Measurements from ENCODE around the gene MPPED1. TPM values are rescaled to one million over a fixed set of nuclear protein-coding genes. Genes with fewer than 3 reads are reported as not detected.

The MPPED1 gene
- polyA plus RNA-seq, 4 donors = 0.01 to 1.4 (median 0.40) TPM; not detected in 1

- WGBS, 3 donors = 82 to 88% (median 87%) methylated on average over 31 of the region's 31 CpGs
- Histone ChIP-seq H3K4me3 (ENCODE audit: low read depth in 1 of 3, low read length in 3 of 3) (no peak overlapping the region), H3K36me3 (ENCODE audit: control insufficient read depth in 3 of 3, insufficient read depth in 2 of 3, low read depth in 1 of 3, low read length in 3 of 3) (no peaks in the 10 kb centered on the region), H3K9me3 (ENCODE audit: control insufficient read depth in 2 of 2, insufficient read depth in 1 of 2, low read depth in 1 of 2, low read length in 1 of 2) (peaks cover 0 to 4% of the 10 kb centered on the region in 2 donors), H3K27ac (ENCODE audit: low read depth in 1 of 3, low read length in 2 of 3) (no peak overlapping the region), H3K27me3 (ENCODE audit: control insufficient read depth in 3 of 3, insufficient read depth in 3 of 3, low read length in 3 of 3) (no peaks in the 10 kb centered on the region), H3K4me1 (ENCODE audit: control insufficient read depth in 3 of 3, insufficient read depth in 2 of 3, low read depth in 1 of 3, low read length in 2 of 3) (no peaks in the 10 kb centered on the region)
- DNase-seq (no peak), FAIRE-seq (no peak)
Measured at GRCh38 chr22:43539572-43540528, 128.0 kb downstream of the MPPED1 start.

DNA sequence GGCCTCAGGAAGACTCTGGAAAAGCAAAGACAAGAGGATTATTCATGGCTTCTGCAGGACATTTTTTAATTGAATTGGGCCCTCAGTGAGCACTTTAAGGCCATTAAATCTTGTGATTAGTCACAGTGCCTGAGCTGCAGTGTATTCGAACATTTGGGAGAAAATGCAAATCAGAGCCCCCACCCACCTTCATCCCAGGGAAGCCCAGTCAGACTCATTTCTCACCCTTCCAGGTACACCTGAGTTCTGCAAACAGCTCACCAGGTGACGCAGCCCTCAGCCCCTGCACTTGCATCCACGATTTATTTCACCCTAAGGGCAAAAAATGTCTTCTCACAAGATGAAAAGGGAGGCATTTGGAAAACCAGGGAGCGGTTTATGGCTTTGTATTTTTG lies 128.7 kb downstream of the MPPED1 start:
- 62 to 76% (median 70%) methylated on average over 4 of the region's 4 CpGs for WGBS, 3 donors
- DNase-seq = no peak
- H3K4me3 ChIP-seq (ENCODE audit: low read depth in 1 of 3, low read length in 3 of 3) = no peak overlapping the region
- H3K36me3 ChIP-seq (ENCODE audit: control insufficient read depth in 3 of 3, insufficient read depth in 2 of 3, low read depth in 1 of 3, low read length in 3 of 3) = no peaks in the 10 kb centered on the region
- no peaks in the 10 kb centered on the region for H3K4me1 ChIP-seq (ENCODE audit: control insufficient read depth in 3 of 3, insufficient read depth in 2 of 3, low read depth in 1 of 3, low read length in 2 of 3)
- H3K27me3 ChIP-seq (ENCODE audit: control insufficient read depth in 3 of 3, insufficient read depth in 3 of 3, low read length in 3 of 3) = no peaks in the 10 kb centered on the region
- FAIRE-seq = no peak
- no peak overlapping the region for H3K27ac ChIP-seq (ENCODE audit: low read depth in 1 of 3, low read length in 2 of 3)
- H3K9me3 ChIP-seq (ENCODE audit: control insufficient read depth in 2 of 2, insufficient read depth in 1 of 2, low read depth in 1 of 2, low read length in 1 of 2) = peaks cover 0 to 4% of the 10 kb centered on the region in 2 donors

- Histone ChIP-seq H3K27ac (ENCODE audit: low read depth in 1 of 3, low read length in 2 of 3) (no peak overlapping the region), H3K27me3 (ENCODE audit: control insufficient read depth in 3 of 3, insufficient read depth in 3 of 3, low read length in 3 of 3) (no peaks in the 10 kb centered on the region), H3K36me3 (ENCODE audit: control insufficient read depth in 3 of 3, insufficient read depth in 2 of 3, low read depth in 1 of 3, low read length in 3 of 3) (no peaks in the 10 kb centered on the region), H3K4me1 (ENCODE audit: control insufficient read depth in 3 of 3, insufficient read depth in 2 of 3, low read depth in 1 of 3, low read length in 2 of 3) (no peaks in the 10 kb centered on the region), H3K9me3 (ENCODE audit: control insufficient read depth in 2 of 2, insufficient read depth in 1 of 2, low read depth in 1 of 2, low read length in 1 of 2) (peaks cover 0 to 4% of the 10 kb centered on the region in 2 donors), H3K4me3 (ENCODE audit: low read depth in 1 of 3, low read length in 3 of 3) (no peak overlapping the region)
- FAIRE-seq = no peak
- WGBS, 3 donors = 85 to 88% (median 87%) methylated on average over 6 of the region's 6 CpGs
- no peak for DNase-seq
Measured at GRCh38 chr22:43541022-43541421, 129.2 kb downstream of the MPPED1 start.

DNA sequence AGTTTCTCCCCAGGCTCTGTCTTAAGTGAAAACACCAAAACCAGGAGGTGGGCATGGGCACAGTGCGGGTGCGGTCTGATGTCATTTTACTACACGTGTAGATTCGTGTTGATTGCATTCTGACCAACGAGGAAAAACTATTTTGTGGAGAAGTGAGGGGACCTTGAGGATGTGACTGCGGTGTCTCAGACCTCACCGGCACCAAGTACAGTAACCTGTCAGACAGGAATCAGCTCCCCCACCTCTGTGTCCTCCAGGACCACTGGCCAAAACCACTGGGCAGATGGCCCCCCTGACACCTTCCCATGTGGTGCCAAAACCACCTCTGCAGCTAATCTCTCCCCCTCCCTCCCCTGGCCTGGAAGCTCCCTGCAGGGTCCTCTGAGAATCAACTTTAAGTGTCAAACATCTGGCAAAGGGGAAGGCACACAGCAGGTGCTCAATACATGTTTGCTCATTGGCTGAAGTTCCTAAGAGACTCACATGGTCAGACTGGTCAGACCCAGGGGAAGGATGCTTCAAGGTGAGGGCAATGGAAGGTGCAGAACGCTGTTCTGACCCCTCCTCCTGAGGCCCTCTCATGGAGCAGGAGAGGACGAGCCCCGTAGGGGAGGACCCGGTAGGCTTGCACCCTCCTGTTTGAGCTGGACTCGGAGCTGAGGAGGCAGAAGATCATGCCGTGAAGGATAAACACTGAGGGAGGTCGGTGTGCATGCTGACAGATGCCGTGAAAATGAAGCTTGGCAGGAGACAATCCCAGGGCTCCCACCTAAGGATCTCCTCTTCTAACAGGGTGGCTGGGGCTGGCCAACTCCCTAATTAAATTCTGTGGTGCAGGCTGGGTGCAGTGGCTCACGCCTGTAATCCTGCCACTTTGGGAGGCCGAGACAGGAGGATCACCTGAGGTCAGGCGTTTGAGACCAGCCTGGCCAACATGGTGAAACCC lies 129.9 kb downstream of the MPPED1 start:
- Histone ChIP-seq H3K27ac (ENCODE audit: low read depth in 1 of 3, low read length in 2 of 3) (no peak overlapping the region), H3K27me3 (ENCODE audit: control insufficient read depth in 3 of 3, insufficient read depth in 3 of 3, low read length in 3 of 3) (no peaks in the 10 kb centered on the region), H3K36me3 (ENCODE audit: control insufficient read depth in 3 of 3, insufficient read depth in 2 of 3, low read depth in 1 of 3, low read length in 3 of 3) (no peaks in the 10 kb centered on the region), H3K4me1 (ENCODE audit: control insufficient read depth in 3 of 3, insufficient read depth in 2 of 3, low read depth in 1 of 3, low read length in 2 of 3) (no peaks in the 10 kb centered on the region), H3K9me3 (ENCODE audit: control insufficient read depth in 2 of 2, insufficient read depth in 1 of 2, low read depth in 1 of 2, low read length in 1 of 2) (peaks cover 0 to 4% of the 10 kb centered on the region in 2 donors), H3K4me3 (ENCODE audit: low read depth in 1 of 3, low read length in 3 of 3) (no peak overlapping the region)
- DNase-seq = no peak
- whole genome bisulfite sequencing, 3 donors = 75 to 81% (median 77%) methylated on average over 18 of the region's 18 CpGs
- FAIRE-seq = no peak

DNA sequence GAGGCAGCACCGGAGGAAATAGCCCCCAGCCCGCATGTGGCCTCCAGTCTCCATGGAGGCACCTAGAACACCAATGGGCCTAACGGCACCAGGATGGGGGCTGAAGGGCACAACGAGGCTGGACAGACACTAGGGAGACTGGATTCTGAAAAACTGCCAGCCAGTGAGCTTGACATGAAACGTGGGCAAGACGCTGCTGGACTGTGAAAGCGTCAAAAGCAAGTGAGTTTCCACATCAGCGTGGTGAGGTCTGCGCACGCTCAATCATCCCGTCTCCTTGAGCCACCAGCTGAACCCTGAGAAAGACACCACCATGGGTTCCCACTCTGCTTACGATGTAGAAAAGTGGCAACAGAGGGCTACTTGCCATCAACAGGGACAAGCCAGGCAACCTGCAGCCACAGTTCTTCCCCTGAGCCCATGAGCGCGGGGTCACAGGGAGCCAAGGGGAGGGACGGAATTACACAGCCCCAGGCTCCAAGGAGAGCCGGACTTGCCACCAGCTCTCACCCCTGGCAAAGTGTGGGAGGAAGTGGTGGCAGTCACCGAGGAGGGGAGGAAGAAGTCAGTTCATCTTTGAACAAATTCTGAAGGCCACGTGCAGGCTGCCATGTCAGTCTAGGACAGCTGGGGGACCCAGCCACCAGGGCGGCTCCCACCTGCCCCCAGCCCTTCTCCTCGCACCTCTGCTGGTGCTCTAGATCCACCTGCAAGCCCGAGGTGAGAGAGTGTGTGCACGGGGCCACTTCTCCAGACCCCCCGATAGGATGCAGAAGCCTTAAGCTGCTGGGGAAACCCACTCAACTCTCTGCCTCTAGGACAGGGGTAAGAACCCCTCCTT lies 131.1 kb downstream of the MPPED1 start:
- no peaks in the 10 kb centered on the region for H3K4me1 ChIP-seq (ENCODE audit: control insufficient read depth in 3 of 3, insufficient read depth in 2 of 3, low read depth in 1 of 3, low read length in 2 of 3)
- H3K27ac ChIP-seq (ENCODE audit: low read depth in 1 of 3, low read length in 2 of 3) = no peak overlapping the region
- H3K4me3 ChIP-seq (ENCODE audit: low read depth in 1 of 3, low read length in 3 of 3) = no peak overlapping the region
- H3K36me3 ChIP-seq (ENCODE audit: control insufficient read depth in 3 of 3, insufficient read depth in 2 of 3, low read depth in 1 of 3, low read length in 3 of 3) = no peaks in the 10 kb centered on the region
- FAIRE-seq (no peak), DNase-seq (no peak)
- WGBS, 3 donors = 86 to 87% (median 86%) methylated on average over 22 to 23 of the region's 23 CpGs
- no peaks in the 10 kb centered on the region for H3K27me3 ChIP-seq (ENCODE audit: control insufficient read depth in 3 of 3, insufficient read depth in 3 of 3, low read length in 3 of 3)
- H3K9me3 ChIP-seq (ENCODE audit: control insufficient read depth in 2 of 2, insufficient read depth in 1 of 2, low read depth in 1 of 2, low read length in 1 of 2) = no peaks in the 10 kb centered on the region

DNA sequence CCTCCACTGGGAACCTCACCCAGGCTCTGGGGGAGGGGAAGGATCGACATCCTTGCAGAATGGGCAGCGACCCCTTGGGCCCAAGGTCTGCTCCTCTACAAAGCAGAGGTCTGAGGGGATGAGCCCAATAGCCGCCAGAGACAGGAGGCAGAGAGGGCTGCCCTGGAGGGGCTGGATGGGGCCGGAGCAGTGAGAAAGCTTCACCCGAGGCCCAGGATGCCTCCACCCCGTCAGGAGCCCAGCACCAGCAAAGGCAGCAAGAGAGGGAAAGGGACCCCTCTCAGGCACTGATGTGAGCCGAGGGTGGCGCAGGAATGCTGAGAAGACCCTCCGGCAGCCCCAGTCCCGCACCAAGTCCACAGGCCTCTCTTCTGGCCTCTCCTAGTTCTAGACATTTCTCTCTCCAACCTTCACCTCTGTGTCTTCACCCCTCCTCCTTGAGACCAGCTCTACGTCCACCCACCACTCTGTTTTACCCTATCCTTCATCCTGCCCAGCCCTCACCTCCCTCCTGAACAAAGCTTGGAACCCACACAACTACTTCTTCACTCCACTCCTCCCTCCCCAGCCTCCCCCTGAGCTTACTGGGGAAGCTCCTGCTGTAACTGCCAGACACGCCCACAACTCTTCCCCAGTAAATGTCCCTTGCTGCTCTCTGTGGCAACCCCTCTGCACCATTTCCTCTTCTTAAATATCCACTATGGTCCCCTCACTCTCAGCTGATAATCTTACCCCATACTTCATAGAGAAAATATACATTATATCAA lies 131.9 kb downstream of the MPPED1 start:
- no peaks in the 10 kb centered on the region for H3K36me3 ChIP-seq (ENCODE audit: control insufficient read depth in 3 of 3, insufficient read depth in 2 of 3, low read depth in 1 of 3, low read length in 3 of 3)
- 80 to 87% (median 81%) methylated on average over 11 to 12 of the region's 12 CpGs for WGBS, 3 donors
- DNase-seq = no peak
- H3K4me1 ChIP-seq (ENCODE audit: control insufficient read depth in 3 of 3, insufficient read depth in 2 of 3, low read depth in 1 of 3, low read length in 2 of 3) = no peaks in the 10 kb centered on the region
- H3K9me3 ChIP-seq (ENCODE audit: control insufficient read depth in 2 of 2, insufficient read depth in 1 of 2, low read depth in 1 of 2, low read length in 1 of 2) = no peaks in the 10 kb centered on the region
- no peak overlapping the region for H3K27ac ChIP-seq (ENCODE audit: low read depth in 1 of 3, low read length in 2 of 3)
- no peak overlapping the region for H3K4me3 ChIP-seq (ENCODE audit: low read depth in 1 of 3, low read length in 3 of 3)
- no peaks in the 10 kb centered on the region for H3K27me3 ChIP-seq (ENCODE audit: control insufficient read depth in 3 of 3, insufficient read depth in 3 of 3, low read length in 3 of 3)
- no peak for FAIRE-seq

DNA sequence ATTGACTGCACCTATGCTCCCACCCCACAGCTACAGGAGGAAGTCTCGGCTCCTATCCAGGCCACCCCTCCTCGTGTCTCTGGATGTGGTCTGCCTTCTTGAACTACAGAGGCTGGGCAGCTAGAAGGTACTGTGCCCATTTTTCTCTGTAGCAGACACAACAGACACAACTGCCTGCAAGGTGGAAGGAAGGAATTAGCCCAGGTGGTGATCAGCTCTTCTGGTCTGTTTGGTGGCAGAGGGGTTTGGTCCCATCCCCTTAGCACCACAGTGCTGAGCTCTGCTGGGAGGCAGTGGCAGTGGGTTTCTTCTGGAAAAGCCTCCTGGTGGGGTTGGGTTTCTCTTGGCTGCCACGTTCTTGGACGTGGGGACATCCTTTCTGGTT lies 132.5 kb downstream of the MPPED1 start:
- H3K4me1 ChIP-seq (ENCODE audit: control insufficient read depth in 3 of 3, insufficient read depth in 2 of 3, low read depth in 1 of 3, low read length in 2 of 3) = no peaks in the 10 kb centered on the region
- no peak overlapping the region for H3K4me3 ChIP-seq (ENCODE audit: low read depth in 1 of 3, low read length in 3 of 3)
- WGBS, 3 donors = 62 to 71% (median 67%) methylated on average over 4 of the region's 4 CpGs
- H3K36me3 ChIP-seq (ENCODE audit: control insufficient read depth in 3 of 3, insufficient read depth in 2 of 3, low read depth in 1 of 3, low read length in 3 of 3) = no peaks in the 10 kb centered on the region
- DNase-seq (no peak), FAIRE-seq (no peak)
- no peaks in the 10 kb centered on the region for H3K27me3 ChIP-seq (ENCODE audit: control insufficient read depth in 3 of 3, insufficient read depth in 3 of 3, low read length in 3 of 3)
- no peaks in the 10 kb centered on the region for H3K9me3 ChIP-seq (ENCODE audit: control insufficient read depth in 2 of 2, insufficient read depth in 1 of 2, low read depth in 1 of 2, low read length in 1 of 2)
- no peak overlapping the region for H3K27ac ChIP-seq (ENCODE audit: low read depth in 1 of 3, low read length in 2 of 3)
